GM12878 (cell line): ENCODE measurements around the gene SLC5A1.

Experiments used
- CEBPB ChIP-seq, 2 experiments: fragments of 150-350 bp in 1 of 2; IDR thresholded peaks; 2 replicates each; pipeline ENCODE4 v1.6.1; 2012 to 2014; ENCODE audit warnings: low read depth in 2 of 2, low read length in 2 of 2, borderline replicate concordance in 1 of 2, inconsistent platforms in 1 of 2
- CREB1 ChIP-seq: IDR thresholded peaks from 2 replicates; pipeline ENCODE4 v1.6.1; 2012; ENCODE audit warnings: low read depth, mild to moderate bottlenecking, inconsistent platforms
- CTCF ChIP-seq, 3 experiments: IDR thresholded peaks in 2 of 3; conservative IDR thresholded peaks in 1 of 3; 2 replicates each; pipeline ENCODE4 v1.5.1; 2011; ENCODE audit warnings: low read depth in 3 of 3, low read length in 3 of 3, mild to moderate bottlenecking in 3 of 3, control low read depth in 2 of 3, moderate library complexity in 2 of 3, inconsistent platforms in 1 of 3, mixed read lengths in 1 of 3; ENCODE audit not compliant: control insufficient read depth in 2 of 3, insufficient read depth in 1 of 3; ENCODE audit errors: extremely low read depth in 1 of 3
- EP300 ChIP-seq, 2 experiments: fragments of 150-350 bp in 1 of 2; IDR thresholded peaks; 2 replicates each; pipeline ENCODE4 v1.6.1; 2011 to 2012; ENCODE audit warnings: low read depth in 2 of 2, low read length in 2 of 2, borderline replicate concordance in 1 of 2, improper control_type of control experiment in 1 of 2, inconsistent platforms in 1 of 2; ENCODE audit not compliant: control insufficient read depth in 1 of 2
- EZH2 ChIP-seq: IDR thresholded peaks from 2 replicates; pipeline ENCODE4 v1.6.1; 2012; ENCODE audit warnings: low read depth, mild to moderate bottlenecking, control low read depth, inconsistent platforms, low read length, borderline replicate concordance; ENCODE audit not compliant: control insufficient read depth
- HDGF ChIP-seq: fragments of 450-650 bp; IDR thresholded peaks from 2 replicates; pipeline ENCODE4 v1.6.1; 2016; ENCODE audit warnings: antibody characterized with exemption
- MAX ChIP-seq: IDR thresholded peaks from 2 replicates; pipeline ENCODE4 v1.6.1; 2012; ENCODE audit warnings: low read depth, low read length, improper control_type of control experiment
- NFYB ChIP-seq: IDR thresholded peaks from 2 replicates; pipeline ENCODE4 v1.6.1; 2011; ENCODE audit warnings: low read depth, mild to moderate bottlenecking, low read length, improper control_type of control experiment, moderate library complexity; ENCODE audit not compliant: insufficient read depth
- POLR2A ChIP-seq: IDR thresholded peaks from 2 replicates; pipeline ENCODE4 v1.6.1; 2011; ENCODE audit warnings: low read depth, mild to moderate bottlenecking, low read length
- SIN3A ChIP-seq: IDR thresholded peaks from 2 replicates; pipeline ENCODE4 v1.6.1; 2012; ENCODE audit warnings: low read depth, low read length, improper control_type of control experiment
- TBL1XR1 ChIP-seq: IDR thresholded peaks from 2 replicates; pipeline ENCODE4 v1.6.1; 2012; ENCODE audit warnings: low read depth, low read length, improper control_type of control experiment
- USF2 ChIP-seq: IDR thresholded peaks from 2 replicates; pipeline ENCODE4 v1.6.1; 2011; ENCODE audit warnings: low read depth, low read length, improper control_type of control experiment, borderline replicate concordance
- ZNF274 ChIP-seq: IDR thresholded peaks from one replicate; pipeline ENCODE4 v1.8.0; 2011; ENCODE audit not compliant: insufficient read length, insufficient read depth

GRCh38 chr22:32127904-32128303 is 84.8 kb downstream of the SLC5A1 start:
- TF ChIP-seq CTCF (IDR thresholded peaks at IDR 0.05 in 2 of 3, conservative IDR thresholded peaks at IDR 0.05 in 1 of 3; ENCODE audit: control insufficient read depth in 2 of 3, extremely low read depth in 1 of 3, insufficient read depth in 1 of 3, low read depth in 3 of 3, low read length in 3 of 3) (no peak), CEBPB (IDR thresholded peaks at IDR 0.05; ENCODE audit: borderline replicate concordance in 1 of 2, low read depth in 2 of 2, low read length in 2 of 2) (no peak), ZNF274 (no peak), HDGF (no peak), SIN3A (no peak), POLR2A (no peak), TBL1XR1 (no peak), MAX (no peak), USF2 (no peak), EP300 (IDR thresholded peaks at IDR 0.05; ENCODE audit: borderline replicate concordance in 1 of 2, control insufficient read depth in 1 of 2, low read depth in 2 of 2, low read length in 2 of 2) (no peak), CREB1 (no peak), EZH2 (no peak), NFYB (no peak)
